A549 (cell line): ENCODE measurements around the gene CYP19A1. TPM values are rescaled to one million over a fixed set of nuclear protein-coding genes. Genes with fewer than 3 reads are reported as not detected.

Experiments
- ATAC-seq, 2 experiments: fragments of 200-7000 bp in 1 of 2; fragments of >200 bp in 1 of 2; cut with Nextera tagmentation in 1 of 2; cut with Tn5 transposase in 1 of 2; 3 replicates each; pipeline versions ENCODE4 v1.8.0 to v1.9.1; 2018 to 2020; ENCODE audit warnings: mild to moderate bottlenecking in 1 of 2, moderate library complexity in 1 of 2
- CTCF ChIA-PET: fragments of 300-600 bp; sonication (Branson Sonifier 250); formaldehyde crosslinking; extraction: SDS; loops from one replicate; lab custom pipeline; 2021; ENCODE audit warnings: antibody characterized with exemption, inconsistent platforms; lab: Yijun Ruan, JAX
- POLR2A ChIA-PET: fragments of 350-600 bp; formaldehyde crosslinking; extraction: SDS; loops from one replicate; lab custom pipeline; 2021; ENCODE audit warnings: antibody characterized with exemption, inconsistent platforms; lab: Yijun Ruan, JAX
- DNase-seq, 2 experiments: peaks; one replicate each; pipeline versions ENCODE4 v3.0.0 to v3.0.0-alpha.2; 2011 to 2016; ENCODE audit warnings: low read depth in 1 of 2, low spot score in 1 of 2
- FAIRE-seq: peaks from 2 replicates; lab custom pipeline; 2011; peaks lifted over from hg19 to GRCh38; lab: Jason Lieb, UNC
- H3K27ac ChIP-seq, 2 experiments: fragments of >200 bp; sonication (Bioruptor Twin); formaldehyde crosslinking; 3 replicates each; pipeline ENCODE4 v1.5.1; 2016 to 2017
- H3K4me1 ChIP-seq: fragments of >200 bp; sonication (Bioruptor Twin); formaldehyde crosslinking; 3 replicates; pipeline ENCODE4 v1.6.1; 2016
- H3K4me2 ChIP-seq: fragments of >200 bp; sonication (Bioruptor Twin); formaldehyde crosslinking; 3 replicates; pipeline ENCODE4 v1.6.1; 2016
- H3K4me3 ChIP-seq: fragments of >200 bp; sonication (Bioruptor Twin); formaldehyde crosslinking; 3 replicates; pipeline ENCODE4 v1.5.1; 2016
- H3K9me3 ChIP-seq: fragments of >200 bp; sonication (Bioruptor Twin); formaldehyde crosslinking; 3 replicates; pipeline ENCODE4 v1.6.1; 2016
- CEBPB ChIP-seq, 2 experiments: fragments of >200 bp in 1 of 2; sonication (Bioruptor Twin) in 1 of 2; formaldehyde crosslinking in 1 of 2; IDR thresholded peaks; 2 replicates each; pipeline ENCODE4 v1.6.1; 2012 to 2016
- CHD2 ChIP-seq: fragments of 150-350 bp; IDR thresholded peaks from 2 replicates; pipeline ENCODE4 v1.6.1; 2014; ENCODE audit warnings: low read length; ENCODE audit not compliant: partially characterized antibody
- CHD4 ChIP-seq: fragments of 200-600 bp; sonication (generic); IDR thresholded peaks from 2 replicates; pipeline ENCODE4 v1.6.1; 2016; ENCODE audit warnings: antibody characterized with exemption, mild to moderate bottlenecking, borderline replicate concordance
- EP300 ChIP-seq, 2 experiments: fragments of >200 bp; sonication (Bioruptor Twin); formaldehyde crosslinking; IDR thresholded peaks; 2 replicates in 1 of 2; 3 replicates in 1 of 2; pipeline ENCODE4 v1.6.1; 2016 to 2017
- ESRRA ChIP-seq: fragments of 150-350 bp; IDR thresholded peaks from 2 replicates; pipeline ENCODE4 v1.6.1; 2014; ENCODE audit warnings: mild to moderate bottlenecking, low read length, borderline replicate concordance
- FOXS1 ChIP-seq: fragments of 250-450 bp; sonication (Bioruptor Pico); IDR thresholded peaks from 2 replicates; pipeline ENCODE4 v1.5.0; 2020; ENCODE audit warnings: mild to moderate bottlenecking, moderate library complexity
- HOXA7 ChIP-seq: fragments of 250-450 bp; sonication (Bioruptor Pico); IDR thresholded peaks from 2 replicates; pipeline ENCODE4 v1.5.0; 2020; ENCODE audit warnings: mild to moderate bottlenecking, moderate library complexity
- HOXB5 ChIP-seq: fragments of 250-450 bp; sonication (Bioruptor Pico); IDR thresholded peaks from 2 replicates; pipeline ENCODE4 v1.5.0; 2020; ENCODE audit warnings: mild to moderate bottlenecking, moderate library complexity
- JUN ChIP-seq, 2 experiments: fragments of >200 bp; sonication (Bioruptor Twin); formaldehyde crosslinking; IDR thresholded peaks; 2 replicates in 1 of 2; 3 replicates in 1 of 2; pipeline ENCODE4 v1.6.1; 2016 to 2017
- JUNB ChIP-seq: fragments of >200 bp; sonication (Bioruptor Twin); formaldehyde crosslinking; IDR thresholded peaks from 2 replicates; pipeline ENCODE4 v1.6.1; 2016
- POLR2AphosphoS2 ChIP-seq: conservative IDR thresholded peaks from 2 replicates; pipeline ENCODE4 v1.6.1; 2012; ENCODE audit warnings: low read length, improper control_type of control experiment, inconsistent platforms
- RARB ChIP-seq: fragments of 250-450 bp; sonication (Bioruptor Pico); IDR thresholded peaks from 2 replicates; pipeline ENCODE4 v1.8.0; 2021; ENCODE audit warnings: mild to moderate bottlenecking, moderate library complexity
- RFX5 ChIP-seq: fragments of 450-650 bp; IDR thresholded peaks from 2 replicates; pipeline ENCODE4 v1.7.1; 2014; ENCODE audit warnings: antibody characterized with exemption, mild to moderate bottlenecking, moderate library complexity
- RNF2 ChIP-seq: fragments of 200-600 bp; sonication (generic); IDR thresholded peaks from 2 replicates; pipeline ENCODE4 v1.6.1; 2016; ENCODE audit warnings: low read depth, mild to moderate bottlenecking, antibody characterized with exemption, moderate library complexity, borderline replicate concordance
- ZC3H11A ChIP-seq: fragments of 450-650 bp; IDR thresholded peaks from 2 replicates; pipeline ENCODE4 v1.6.1; 2014; ENCODE audit warnings: antibody characterized with exemption, mild to moderate bottlenecking
- ZSCAN20 ChIP-seq: fragments of 250-450 bp; sonication (Bioruptor Pico); IDR thresholded peaks from 2 replicates; pipeline ENCODE4 v1.8.0; 2022; ENCODE audit warnings: mild to moderate bottlenecking, moderate library complexity
- WGBS: methylation state at CpG from one replicate; pipeline ENCODE4 v1.1.6; 2017; ENCODE audit errors: missing lambda C conversion rate; 5-methylcytosine and 5-hydroxymethylcytosine counted together
- polyA plus RNA-seq, 4 experiments: library from polyadenylated mRNA; depleted of rRNA in 3 of 4; stranded (reverse); fragments of >200 nt; fragmentation: RNase III in 1 of 4; extraction: RNeasy Plus Mini Kit Qiagen cat#74134 plus additional on column Dnase treatment in 1 of 4; gene quantifications; 2 replicates in 3 of 4; 3 replicates in 1 of 4; pipeline ENCODE4 v1.2.3, GENCODE V29; 2011 to 2017
- small RNA-seq, 6 experiments: library from RNA; depleted of rRNA; stranded (forward); fragments of <200 nt; gene quantifications; one replicate each; pipeline ENCODE3, GENCODE V24; 2012
- TF ChIP-seq, protein P1 (sequence below): IDR thresholded peaks from 2 replicates; pipeline ENCODE4 v1.6.1; 2012
- TF ChIP-seq, protein P2 (sequence below): fragments of 150-350 bp; IDR thresholded peaks from 2 replicates; pipeline ENCODE4 v1.6.1; 2014; ENCODE audit warnings: low read depth, mild to moderate bottlenecking, low read length
- TF ChIP-seq, protein P3 (sequence below): IDR thresholded peaks from 2 replicates; pipeline ENCODE4 v1.6.1; 2012

Gene CYP19A1
- polyA plus RNA-seq, 2 of the 4 experiments (the other 2 are of a cell fraction): 0.36 TPM; not detected in 1

DNA sequence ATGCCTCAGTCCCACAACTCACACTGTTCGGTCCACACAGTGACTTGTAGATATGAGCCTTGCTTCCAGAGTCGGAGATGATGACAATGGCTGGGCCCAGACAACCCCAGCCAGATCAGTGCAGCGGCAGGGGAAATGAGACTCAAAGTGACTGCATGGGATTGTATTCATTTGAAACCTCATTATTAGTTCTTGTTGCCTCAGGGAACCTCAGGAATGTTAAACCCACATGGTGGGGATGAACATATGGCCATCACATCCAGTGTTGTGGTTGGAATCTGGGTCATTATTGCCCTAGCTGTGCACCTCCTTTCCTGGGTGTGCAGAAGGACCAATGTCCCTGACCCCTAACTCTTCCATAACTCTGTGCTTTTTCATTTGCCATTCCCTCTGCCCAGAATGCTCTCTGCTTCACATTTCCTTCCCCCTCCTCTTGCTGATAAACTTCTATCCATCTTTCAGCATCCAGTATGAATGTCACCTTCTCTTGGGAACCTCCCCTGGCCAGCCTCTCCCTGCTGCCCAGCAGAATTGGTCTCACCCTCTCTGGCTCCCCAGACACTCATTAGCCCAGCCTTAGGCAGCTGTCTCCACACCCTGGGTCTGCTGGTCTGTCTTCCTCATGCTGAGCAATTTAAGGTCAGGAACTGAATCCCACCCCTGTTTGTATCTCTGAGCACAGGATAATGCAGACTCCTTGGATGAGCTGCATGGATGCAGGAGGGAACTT, 176.7 kb downstream of the CYP19A1 start:
- FAIRE-seq (no peak), DNase-seq (no peak), ATAC-seq (no peak)
- CTCF ChIA-PET: interaction anchor here (0.6 to 15.2 kb wide), 38 partner anchors 9 to 254 kb away, joined by 3 to 333 read pairs (median 13); no protein-coding TSS in a partner anchor
- Histone ChIP-seq H3K4me1 (no peaks in the 10 kb centered on the region), H3K9me3 (no peaks in the 10 kb centered on the region), H3K4me3 (no peak overlapping the region), H3K4me2 (no peak overlapping the region), H3K27ac (no peak overlapping the region)
- WGBS: 30% methylated on average over 3 of the region's 3 CpGs
- POLR2A ChIA-PET: no interaction called here
- TF ChIP-seq, protein P1, sequence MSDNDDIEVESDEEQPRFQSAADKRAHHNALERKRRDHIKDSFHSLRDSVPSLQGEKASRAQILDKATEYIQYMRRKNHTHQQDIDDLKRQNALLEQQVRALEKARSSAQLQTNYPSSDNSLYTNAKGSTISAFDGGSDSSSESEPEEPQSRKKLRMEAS: no peak
- TF ChIP-seq ZC3H11A (no peak), CHD2 (no peak), FOXS1 (CRISPR knock-in tag) (no peak), POLR2AphosphoS2 (no peak), EP300 (IDR thresholded peaks at IDR 0.05) (no peak), HOXA7 (CRISPR knock-in tag) (no peak), ZSCAN20 (CRISPR knock-in tag) (no peak), RFX5 (no peak), HOXB5 (CRISPR knock-in tag) (no peak), ESRRA (no peak), CEBPB (IDR thresholded peaks at IDR 0.05) (no peak)
- TF ChIP-seq, protein P2, sequence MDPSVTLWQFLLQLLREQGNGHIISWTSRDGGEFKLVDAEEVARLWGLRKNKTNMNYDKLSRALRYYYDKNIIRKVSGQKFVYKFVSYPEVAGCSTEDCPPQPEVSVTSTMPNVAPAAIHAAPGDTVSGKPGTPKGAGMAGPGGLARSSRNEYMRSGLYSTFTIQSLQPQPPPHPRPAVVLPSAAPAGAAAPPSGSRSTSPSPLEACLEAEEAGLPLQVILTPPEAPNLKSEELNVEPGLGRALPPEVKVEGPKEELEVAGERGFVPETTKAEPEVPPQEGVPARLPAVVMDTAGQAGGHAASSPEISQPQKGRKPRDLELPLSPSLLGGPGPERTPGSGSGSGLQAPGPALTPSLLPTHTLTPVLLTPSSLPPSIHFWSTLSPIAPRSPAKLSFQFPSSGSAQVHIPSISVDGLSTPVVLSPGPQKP: no peak
- TF ChIP-seq, protein P3, sequence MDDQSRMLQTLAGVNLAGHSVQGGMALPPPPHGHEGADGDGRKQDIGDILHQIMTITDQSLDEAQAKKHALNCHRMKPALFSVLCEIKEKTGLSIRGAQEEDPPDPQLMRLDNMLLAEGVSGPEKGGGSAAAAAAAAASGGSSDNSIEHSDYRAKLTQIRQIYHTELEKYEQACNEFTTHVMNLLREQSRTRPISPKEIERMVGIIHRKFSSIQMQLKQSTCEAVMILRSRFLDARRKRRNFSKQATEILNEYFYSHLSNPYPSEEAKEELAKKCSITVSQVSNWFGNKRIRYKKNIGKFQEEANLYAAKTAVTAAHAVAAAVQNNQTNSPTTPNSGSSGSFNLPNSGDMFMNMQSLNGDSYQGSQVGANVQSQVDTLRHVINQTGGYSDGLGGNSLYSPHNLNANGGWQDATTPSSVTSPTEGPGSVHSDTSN: no peak

DNA sequence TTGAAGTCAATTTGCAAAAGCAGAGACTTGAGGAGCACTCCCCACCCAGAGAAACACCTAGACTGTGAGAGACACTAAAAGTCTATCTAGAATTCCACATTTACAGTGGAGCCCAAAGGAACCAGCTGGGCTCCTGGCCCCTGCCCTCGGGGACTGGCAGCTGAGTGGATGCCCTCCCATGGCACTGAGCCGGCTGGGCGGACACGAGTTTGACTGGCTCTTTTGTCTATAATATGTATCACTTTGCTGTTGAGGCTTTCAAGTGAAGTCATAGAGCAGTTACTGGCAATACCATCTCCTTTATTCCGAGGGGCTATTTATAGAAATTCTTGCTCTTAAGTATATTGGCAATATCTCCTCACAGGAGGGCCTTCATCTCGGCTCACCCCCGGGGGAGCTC, 177.9 kb downstream of the CYP19A1 start:
- no peak for FAIRE-seq
- no peak for ATAC-seq
- no peaks in the 10 kb centered on the region for H3K4me1 ChIP-seq
- CTCF ChIA-PET: interaction anchor here (1.1 to 15.2 kb wide), 7 partner anchors 8 to 242 kb away, joined by 4 to 333 read pairs (median 94); no protein-coding TSS in a partner anchor
- DNase-seq: no peak
- WGBS: 37% methylated on average over 7 of the region's 7 CpGs
- H3K27ac ChIP-seq: no peak overlapping the region
- TF ChIP-seq EP300 (IDR thresholded peaks at IDR 0.05) (no peak), JUN (IDR thresholded peaks at IDR 0.05) (no peak), JUNB (no peak), RARB (CRISPR knock-in tag) (no peak), RNF2 (no peak), CHD4 (no peak)
- H3K9me3 ChIP-seq: no peaks in the 10 kb centered on the region
- POLR2A ChIA-PET: no interaction called here
- no peak overlapping the region for H3K4me2 ChIP-seq
- H3K4me3 ChIP-seq: no peak overlapping the region

Small RNAs within 50 kb of the gene (small RNA-seq; reads per million reads assigned to genes)
- 0 reads per million in 6 experiments for gene AC020891.4
- gene MIR4713: 0 to 0.08 (median 0) reads per million in 6 experiments
- gene MIR7973-1: 0 reads per million in 6 experiments

Other genes with a start within 250 kb of the CYP19A1 start
- gene TNFAIP8L3, start 243.7 kb downstream of the CYP19A1 start, polyA plus RNA-seq (2011; rRNA removed): 0.26 and 0.57 TPM in 2 replicates
- 1.4 to 1.8 TPM (median 1.4 TPM) in 3 replicates for gene TNFAIP8L3, start 243.7 kb downstream of the CYP19A1 start, polyA plus RNA-seq (2017; fragmentation: RNase III; extraction: RNeasy Plus Mini Kit Qiagen cat#74134 plus additional on column Dnase treatment)
- 0.20 and 0.25 TPM in 2 replicates for gene GLDN, start 3.1 kb upstream of the CYP19A1 start, polyA plus RNA-seq (2011; rRNA removed)
- 0.03 TPM in 2 of 3 replicates, not detected in the other for gene GLDN, start 3.1 kb upstream of the CYP19A1 start, polyA plus RNA-seq (2017; fragmentation: RNase III; extraction: RNeasy Plus Mini Kit Qiagen cat#74134 plus additional on column Dnase treatment)